Measurements from ENCODE around the gene ELANE.

ELANE gene

GRCh38 chr19:900043-900301 is 47.9 kb downstream of the ELANE start:
- no peak for DNase-seq

- DNase-seq = peak in 1 of 2 donors; percentile 2
Observed at GRCh38 chr19:900302-901111, 48.4 kb downstream of the ELANE start.

GRCh38 chr19:901216-902092 is 49.4 kb downstream of the ELANE start:
- DNase-seq = no peak

GRCh38 chr19:902093-902370 is 49.9 kb downstream of the ELANE start:
- no peak for DNase-seq

GRCh38 chr19:902446-903226 is 50.5 kb downstream of the ELANE start:
- no peak for DNase-seq

- DNase-seq = no peak
Observed at GRCh38 chr19:903266-903797, 51.2 kb downstream of the ELANE start.

GRCh38 chr19:904545-904944 is 52.4 kb downstream of the ELANE start:
- DNase-seq = no peak

Measured in inflammatory macrophage treated with lipopolysaccharide for 1 hour (primary cell).